ENCODE data around the gene POLR2H. TPM values are rescaled to one million over a fixed set of nuclear protein-coding genes. Genes with fewer than 3 reads are reported as not detected.
A peak's percentile ranks its signal among the peaks of the same experiment; 100 is the strongest.
"Not testable (repeated sequence)": the region's sequence is repeated elsewhere in the genome, so short reads cannot be mapped to it uniquely, and the experiment has no call there.

POLR2H gene
- polyA plus RNA-seq, 4 donors, result 124 to 346 (median 204) TPM

- WGBS, 3 donors, result 69 to 82% (median 78%) methylated on average over 6 of the region's 6 CpGs
- DNase-seq (no peak), FAIRE-seq (no peak)
- H3K36me3 ChIP-seq (ENCODE audit: control insufficient read depth in 3 of 3, insufficient read depth in 2 of 3, low read depth in 1 of 3, low read length in 3 of 3), result peaks cover 0 to 54% (median 18%) of the 10 kb centered on the region in 3 donors
- H3K27ac ChIP-seq (ENCODE audit: low read depth in 1 of 3, low read length in 2 of 3), result peak within 1 kb of the TSS; percentile 86 to 97 (median 95)
- no peaks in the 10 kb centered on the region for H3K9me3 ChIP-seq (ENCODE audit: control insufficient read depth in 2 of 2, insufficient read depth in 1 of 2, low read depth in 1 of 2, low read length in 1 of 2)
- peaks cover 0 to 29% (median 0%) of the 10 kb centered on the region in 3 donors for H3K4me1 ChIP-seq (ENCODE audit: control insufficient read depth in 3 of 3, insufficient read depth in 2 of 3, low read depth in 1 of 3, low read length in 2 of 3)
- H3K27me3 ChIP-seq (ENCODE audit: control insufficient read depth in 3 of 3, insufficient read depth in 3 of 3, low read length in 3 of 3), result no peaks in the 10 kb centered on the region
- peak within 1 kb of the TSS; percentile 71 to 79 (median 73) for H3K4me3 ChIP-seq (ENCODE audit: low read depth in 1 of 3, low read length in 3 of 3)
These were observed 24.2 kb upstream of the POLR2H start, which contains the start of gene FAM131A for GRCh38 chr3:184337399-184337714. Gene FAM131A (plus strand): TSS chr3:184337600. CDS start chr3:184337631, 31 bp downstream.

GRCh38 chr3:184337981-184338380 lies 23.5 kb upstream of the POLR2H start:
- DNase-seq (no peak), FAIRE-seq (no peak)
- Histone ChIP-seq H3K9me3 (ENCODE audit: control insufficient read depth in 2 of 2, insufficient read depth in 1 of 2, low read depth in 1 of 2, low read length in 1 of 2) (no peaks in the 10 kb centered on the region), H3K4me3 (ENCODE audit: low read depth in 1 of 3, low read length in 3 of 3) (peak overlapping the region in 1 of 3 donors; percentile 3), H3K36me3 (ENCODE audit: control insufficient read depth in 3 of 3, insufficient read depth in 2 of 3, low read depth in 1 of 3, low read length in 3 of 3) (peaks cover 0 to 54% (median 13%) of the 10 kb centered on the region in 3 donors), H3K4me1 (ENCODE audit: control insufficient read depth in 3 of 3, insufficient read depth in 2 of 3, low read depth in 1 of 3, low read length in 2 of 3) (peaks cover 0 to 29% (median 0%) of the 10 kb centered on the region in 3 donors), H3K27ac (ENCODE audit: low read depth in 1 of 3, low read length in 2 of 3) (peak overlapping the region in 2 of 3 donors; percentile 95 to 97), H3K27me3 (ENCODE audit: control insufficient read depth in 3 of 3, insufficient read depth in 3 of 3, low read length in 3 of 3) (no peaks in the 10 kb centered on the region)
- WGBS, 3 donors, result 71 to 79% (median 77%) methylated on average over 7 of the region's 7 CpGs

GRCh38 chr3:184338511-184338945 lies 23.0 kb upstream of the POLR2H start:
- no peak for FAIRE-seq
- WGBS, 3 donors, result 28 to 38% (median 34%) methylated on average over 31 to 37 of the region's 37 CpGs

GRCh38 chr3:184339001-184339400 lies 22.5 kb upstream of the POLR2H start:
- 57 to 63% (median 58%) methylated on average over 8 of the region's 8 CpGs for WGBS, 3 donors
- FAIRE-seq, result no peak
- Histone ChIP-seq H3K36me3 (ENCODE audit: control insufficient read depth in 3 of 3, insufficient read depth in 2 of 3, low read depth in 1 of 3, low read length in 3 of 3) (peaks cover 0 to 53% (median 6%) of the 10 kb centered on the region in 3 donors), H3K4me3 (ENCODE audit: low read depth in 1 of 3, low read length in 3 of 3) (peak overlapping the region in 1 of 3 donors; percentile 24), H3K4me1 (ENCODE audit: control insufficient read depth in 3 of 3, insufficient read depth in 2 of 3, low read depth in 1 of 3, low read length in 2 of 3) (peaks cover 0 to 29% (median 0%) of the 10 kb centered on the region in 3 donors), H3K27ac (ENCODE audit: low read depth in 1 of 3, low read length in 2 of 3) (peak overlapping the region in 2 of 3 donors; percentile 9 to 67), H3K9me3 (ENCODE audit: control insufficient read depth in 2 of 2, insufficient read depth in 1 of 2, low read depth in 1 of 2, low read length in 1 of 2) (no peaks in the 10 kb centered on the region), H3K27me3 (ENCODE audit: control insufficient read depth in 3 of 3, insufficient read depth in 3 of 3, low read length in 3 of 3) (no peaks in the 10 kb centered on the region)
- DNase-seq, result no peak

More at GRCh38 chr3:184338511-184338945, 23.0 kb upstream of the POLR2H start:
- H3K4me3 ChIP-seq (ENCODE audit: low read depth in 1 of 3, low read length in 3 of 3), result peak overlapping the region in 1 of 3 donors; percentile 24
- H3K4me1 ChIP-seq (ENCODE audit: control insufficient read depth in 3 of 3, insufficient read depth in 2 of 3, low read depth in 1 of 3, low read length in 2 of 3), result peaks cover 0 to 29% (median 0%) of the 10 kb centered on the region in 3 donors
- peak in 1 of 2 donors; percentile 86 for DNase-seq
- no peaks in the 10 kb centered on the region for H3K27me3 ChIP-seq (ENCODE audit: control insufficient read depth in 3 of 3, insufficient read depth in 3 of 3, low read length in 3 of 3)
- H3K9me3 ChIP-seq (ENCODE audit: control insufficient read depth in 2 of 2, insufficient read depth in 1 of 2, low read depth in 1 of 2, low read length in 1 of 2), result no peaks in the 10 kb centered on the region
- H3K36me3 ChIP-seq (ENCODE audit: control insufficient read depth in 3 of 3, insufficient read depth in 2 of 3, low read depth in 1 of 3, low read length in 3 of 3), result peaks cover 0 to 55% (median 9%) of the 10 kb centered on the region in 3 donors
- peak overlapping the region in 2 of 3 donors; percentile 95 to 97 for H3K27ac ChIP-seq (ENCODE audit: low read depth in 1 of 3, low read length in 2 of 3)

- DNase-seq; H3K4me3 ChIP-seq (ENCODE audit: low read depth in 1 of 3, low read length in 3 of 3); FAIRE-seq; H3K9me3 ChIP-seq (ENCODE audit: control insufficient read depth in 2 of 2, insufficient read depth in 1 of 2, low read depth in 1 of 2, low read length in 1 of 2); H3K27me3 ChIP-seq (ENCODE audit: control insufficient read depth in 3 of 3, insufficient read depth in 3 of 3, low read length in 3 of 3): not testable (repeated sequence)
- H3K4me1 ChIP-seq (ENCODE audit: control insufficient read depth in 3 of 3, insufficient read depth in 2 of 3, low read depth in 1 of 3, low read length in 2 of 3), result peaks cover 0 to 29% (median 0%) of the 10 kb centered on the region in 3 donors
- H3K27ac ChIP-seq (ENCODE audit: low read depth in 1 of 3, low read length in 2 of 3), result peak overlapping the region in 1 of 3 donors; percentile 67
- peaks cover 0 to 53% (median 5%) of the 10 kb centered on the region in 3 donors for H3K36me3 ChIP-seq (ENCODE audit: control insufficient read depth in 3 of 3, insufficient read depth in 2 of 3, low read depth in 1 of 3, low read length in 3 of 3)
- 90 to 92% (median 92%) methylated on average over 19 of the region's 19 CpGs for WGBS, 3 donors
These were observed 21.9 kb upstream of the POLR2H start for GRCh38 chr3:184339451-184340135.

GRCh38 chr3:184341925-184342324 lies 19.6 kb upstream of the POLR2H start:
- peak in 1 of 2 donors; percentile 93 for DNase-seq
- WGBS, 3 donors, result 18 to 84% (median 41%) methylated on average over 7 of the region's 7 CpGs
- no peak for FAIRE-seq
- peaks cover 0 to 35% (median 3%) of the 10 kb centered on the region in 3 donors for H3K4me1 ChIP-seq (ENCODE audit: control insufficient read depth in 3 of 3, insufficient read depth in 2 of 3, low read depth in 1 of 3, low read length in 2 of 3)
- no peaks in the 10 kb centered on the region for H3K27me3 ChIP-seq (ENCODE audit: control insufficient read depth in 3 of 3, insufficient read depth in 3 of 3, low read length in 3 of 3)
- H3K4me3 ChIP-seq (ENCODE audit: low read depth in 1 of 3, low read length in 3 of 3), result no peak overlapping the region
- no peaks in the 10 kb centered on the region for H3K9me3 ChIP-seq (ENCODE audit: control insufficient read depth in 2 of 2, insufficient read depth in 1 of 2, low read depth in 1 of 2, low read length in 1 of 2)
- no peak overlapping the region for H3K27ac ChIP-seq (ENCODE audit: low read depth in 1 of 3, low read length in 2 of 3)
- H3K36me3 ChIP-seq (ENCODE audit: control insufficient read depth in 3 of 3, insufficient read depth in 2 of 3, low read depth in 1 of 3, low read length in 3 of 3), result peaks cover 0 to 61% (median 3%) of the 10 kb centered on the region in 3 donors

GRCh38 chr3:184343200-184343876 lies 18.2 kb upstream of the POLR2H start:
- H3K4me3 ChIP-seq (ENCODE audit: low read depth in 1 of 3, low read length in 3 of 3), result no peak overlapping the region
- no peak for FAIRE-seq
- WGBS, 3 donors, result 80 to 93% (median 90%) methylated on average over 4 to 5 of the region's 5 CpGs
- H3K4me1 ChIP-seq (ENCODE audit: control insufficient read depth in 3 of 3, insufficient read depth in 2 of 3, low read depth in 1 of 3, low read length in 2 of 3), result peaks cover 0 to 22% (median 3%) of the 10 kb centered on the region in 3 donors
- no peaks in the 10 kb centered on the region for H3K9me3 ChIP-seq (ENCODE audit: control insufficient read depth in 2 of 2, insufficient read depth in 1 of 2, low read depth in 1 of 2, low read length in 1 of 2)
- no peak overlapping the region for H3K27ac ChIP-seq (ENCODE audit: low read depth in 1 of 3, low read length in 2 of 3)
- H3K27me3 ChIP-seq (ENCODE audit: control insufficient read depth in 3 of 3, insufficient read depth in 3 of 3, low read length in 3 of 3), result no peaks in the 10 kb centered on the region
- DNase-seq, result no peak
- peaks cover 0 to 64% (median 3%) of the 10 kb centered on the region in 3 donors for H3K36me3 ChIP-seq (ENCODE audit: control insufficient read depth in 3 of 3, insufficient read depth in 2 of 3, low read depth in 1 of 3, low read length in 3 of 3)

- WGBS, 3 donors, result 88 to 93% (median 90%) methylated on average over 22 to 24 of the region's 24 CpGs
- DNase-seq, result no peak
These were observed 16.8 kb upstream of the POLR2H start for GRCh38 chr3:184344579-184345316.

More at GRCh38 chr3:184344579-184345316, 16.8 kb upstream of the POLR2H start:
- Histone ChIP-seq H3K27me3 (ENCODE audit: control insufficient read depth in 3 of 3, insufficient read depth in 3 of 3, low read length in 3 of 3) (no peaks in the 10 kb centered on the region), H3K4me1 (ENCODE audit: control insufficient read depth in 3 of 3, insufficient read depth in 2 of 3, low read depth in 1 of 3, low read length in 2 of 3) (peaks cover 0 to 15% (median 3%) of the 10 kb centered on the region in 3 donors), H3K36me3 (ENCODE audit: control insufficient read depth in 3 of 3, insufficient read depth in 2 of 3, low read depth in 1 of 3, low read length in 3 of 3) (peaks cover 0 to 70% (median 3%) of the 10 kb centered on the region in 3 donors), H3K27ac (ENCODE audit: low read depth in 1 of 3, low read length in 2 of 3) (no peak overlapping the region), H3K4me3 (ENCODE audit: low read depth in 1 of 3, low read length in 3 of 3) (no peak overlapping the region), H3K9me3 (ENCODE audit: control insufficient read depth in 2 of 2, insufficient read depth in 1 of 2, low read depth in 1 of 2, low read length in 1 of 2) (no peaks in the 10 kb centered on the region)
- no peak for FAIRE-seq
